Head of caudate nucleus (tissue), 42 donors: ENCODE results near the gene STK17B.
"Not testable (repeated sequence)": the region's sequence is repeated elsewhere in the genome, so short reads cannot be mapped to it uniquely, and the experiment has no call there.

ENCODE experiments used
- DNase-seq, 42 donors: peaks; one replicate each; pipeline versions ENCODE4 v3.0.0 to v3.0.0-alpha.2; 2020 to 2021; ENCODE audit warnings: mixed read lengths in 7 of 42
- intact Hi-C: fragments of 100-400 bp; cut with DNase I; formaldehyde crosslinking; loops from one replicate; pipeline ENCODE4 v1.15.0; 2022

STK17B gene

DNA sequence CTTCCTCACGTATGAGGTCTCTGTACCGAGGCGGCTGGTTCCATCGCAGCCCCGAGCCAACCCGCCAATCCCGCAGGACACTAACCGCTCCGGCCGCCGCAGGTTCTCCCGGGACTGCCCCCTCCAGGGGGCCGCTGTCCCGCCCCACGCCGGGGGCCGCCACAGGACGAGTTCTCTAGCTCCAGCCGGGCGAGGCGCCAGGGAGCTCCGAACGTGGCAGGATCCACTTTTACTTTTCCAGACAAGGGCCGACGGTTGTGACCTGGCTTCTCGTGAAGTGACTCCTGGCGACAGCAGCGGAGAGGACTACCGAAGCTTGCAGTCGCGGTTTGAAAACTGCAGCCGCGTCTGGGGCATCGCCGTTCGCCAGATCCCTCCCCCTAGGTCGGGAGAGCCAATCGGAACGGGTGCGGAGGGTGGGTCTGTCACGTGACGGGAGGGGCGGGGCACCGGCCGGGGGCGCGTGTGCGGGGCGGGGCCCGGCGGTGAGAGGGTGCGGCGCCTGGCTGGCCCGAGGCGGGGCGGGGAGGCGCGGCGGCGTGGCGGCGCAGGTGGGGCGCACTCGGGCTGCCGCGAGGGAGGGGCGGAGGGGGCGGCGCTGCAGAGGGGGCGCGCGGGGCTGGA, at the start of gene STK17B:
Gene STK17B, minus strand, starts transcription at position 331 of the 624 bp plus-strand sequence. CDS start 8,195 bp downstream, outside the sequence.
- intact Hi-C loops, result no loop called here
- DNase-seq, result peak; percentile 76 to 95 (median 90)

DNA sequence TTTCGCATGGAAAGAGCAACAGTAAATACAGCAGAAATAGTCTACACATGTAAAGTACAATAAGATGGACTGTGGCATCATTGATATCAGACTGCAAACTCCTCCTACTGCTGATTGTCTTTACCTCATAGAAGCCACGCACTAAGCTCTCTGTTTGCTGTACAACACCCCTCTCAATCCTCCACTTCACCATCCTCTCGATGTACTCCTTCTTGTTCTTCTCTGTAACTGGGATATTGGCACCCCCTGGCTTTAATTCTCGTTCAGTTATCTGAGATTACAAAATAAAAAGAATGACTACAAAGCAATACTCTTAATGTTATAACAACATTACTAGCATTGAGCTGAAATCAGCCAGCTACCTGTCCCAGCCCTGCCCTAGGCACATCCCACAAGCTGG, 49.3 kb upstream of the STK17B start:
- intact Hi-C loops, result no loop called here

DNA sequence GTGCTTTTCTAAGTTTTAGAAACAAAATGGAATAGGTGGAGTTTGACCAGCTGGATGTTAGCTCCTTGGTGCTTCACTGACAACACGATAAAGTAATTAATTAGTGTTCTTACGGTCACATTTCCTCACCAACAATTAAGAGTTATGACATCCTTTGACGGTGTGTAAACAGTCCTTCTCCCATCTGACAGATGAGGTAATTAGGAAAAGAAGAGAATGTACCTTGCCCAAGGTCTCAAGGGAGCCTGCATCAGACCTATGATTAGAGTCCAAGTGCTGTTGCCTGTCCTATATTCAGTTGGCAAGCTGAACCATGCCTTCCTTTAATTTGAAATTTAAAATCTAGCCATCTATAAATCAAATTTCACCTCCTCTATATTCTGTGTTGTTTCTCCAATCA, 48.3 kb upstream of the STK17B start:
- no peak for DNase-seq
- intact Hi-C loops, result no loop called here

More for the DNA sequence above, 49.3 kb upstream of the STK17B start:
- DNase-seq, result no peak

DNA sequence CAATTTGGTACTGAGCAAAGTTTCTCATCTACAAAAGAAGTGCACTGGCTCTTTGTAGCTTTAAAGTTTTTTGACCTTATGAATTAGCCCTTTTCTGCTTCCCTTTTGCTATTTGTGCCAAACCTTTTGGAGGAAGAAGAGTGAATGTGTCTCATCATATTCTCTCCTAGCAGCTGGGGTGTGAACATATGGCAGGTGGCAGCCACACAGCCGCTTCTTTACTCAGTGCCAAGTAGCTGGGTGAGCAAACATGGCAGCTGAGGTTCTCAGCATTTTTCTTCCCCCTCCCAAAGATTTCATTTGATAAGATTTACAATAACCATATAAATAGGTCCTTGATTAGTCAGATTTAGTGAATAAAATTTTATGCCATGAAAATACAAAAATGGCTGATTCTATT, 46.7 kb upstream of the STK17B start:
- DNase-seq, result no peak
- intact Hi-C loops, result no loop called here

DNA sequence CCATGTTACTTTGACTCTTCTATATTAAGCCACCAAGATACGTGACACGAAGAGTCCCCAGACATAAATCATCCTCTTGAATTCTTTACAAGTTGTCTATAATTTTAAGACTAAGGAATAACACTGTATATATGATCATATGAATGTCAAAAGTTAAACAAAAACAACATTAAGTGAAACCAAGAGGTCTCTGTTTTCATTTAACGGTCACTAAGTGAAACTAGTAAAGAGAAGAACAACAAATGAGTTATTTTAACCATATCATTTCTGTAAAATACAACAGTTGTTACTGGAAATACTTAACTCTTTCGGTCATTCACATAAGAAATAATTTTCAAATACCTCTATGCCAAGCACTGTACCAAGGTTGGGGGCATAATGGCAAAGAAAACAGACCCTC, 45.7 kb upstream of the STK17B start:
- intact Hi-C loops, result no loop called here
- DNase-seq, result no peak

DNA sequence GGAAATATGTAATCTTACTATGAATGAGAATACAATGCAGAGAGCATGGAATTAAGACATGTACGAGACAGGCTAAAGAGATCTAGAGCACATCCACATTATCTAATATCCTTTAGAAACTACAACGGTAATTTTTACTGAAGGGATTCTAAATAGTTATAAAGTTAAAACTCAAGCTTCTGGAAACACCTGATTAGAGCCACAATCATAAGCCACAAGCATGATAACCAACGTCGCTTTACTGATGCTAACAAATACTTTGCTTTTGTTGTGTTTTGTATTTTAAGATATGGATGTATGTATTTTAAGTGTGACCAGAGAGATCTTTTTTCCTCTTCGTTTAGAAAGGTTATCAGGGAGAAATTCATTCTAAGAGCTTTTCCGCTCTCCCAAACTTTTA, 44.0 kb upstream of the STK17B start:
- DNase-seq, result no peak
- intact Hi-C loops, result no loop called here

DNA sequence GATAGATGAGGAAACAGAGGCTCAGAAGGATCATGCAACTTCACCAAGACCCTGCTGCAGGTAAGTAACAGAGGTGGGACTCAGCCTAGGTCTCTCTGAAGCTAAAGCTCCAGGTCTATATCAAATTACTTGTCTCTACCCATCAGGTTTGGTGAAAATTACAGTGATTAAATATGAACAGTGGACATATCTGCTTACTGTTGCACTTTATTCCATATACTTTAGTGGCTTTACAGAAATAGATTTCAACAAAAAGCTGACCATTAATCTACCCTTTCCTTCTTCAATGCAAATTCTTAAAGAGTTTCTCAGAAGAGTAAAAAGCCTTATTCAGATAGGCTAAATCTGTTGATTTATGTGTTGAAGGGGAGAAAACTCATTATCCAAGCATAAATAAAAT, 42.8 kb upstream of the STK17B start:
- no peak for DNase-seq

DNA sequence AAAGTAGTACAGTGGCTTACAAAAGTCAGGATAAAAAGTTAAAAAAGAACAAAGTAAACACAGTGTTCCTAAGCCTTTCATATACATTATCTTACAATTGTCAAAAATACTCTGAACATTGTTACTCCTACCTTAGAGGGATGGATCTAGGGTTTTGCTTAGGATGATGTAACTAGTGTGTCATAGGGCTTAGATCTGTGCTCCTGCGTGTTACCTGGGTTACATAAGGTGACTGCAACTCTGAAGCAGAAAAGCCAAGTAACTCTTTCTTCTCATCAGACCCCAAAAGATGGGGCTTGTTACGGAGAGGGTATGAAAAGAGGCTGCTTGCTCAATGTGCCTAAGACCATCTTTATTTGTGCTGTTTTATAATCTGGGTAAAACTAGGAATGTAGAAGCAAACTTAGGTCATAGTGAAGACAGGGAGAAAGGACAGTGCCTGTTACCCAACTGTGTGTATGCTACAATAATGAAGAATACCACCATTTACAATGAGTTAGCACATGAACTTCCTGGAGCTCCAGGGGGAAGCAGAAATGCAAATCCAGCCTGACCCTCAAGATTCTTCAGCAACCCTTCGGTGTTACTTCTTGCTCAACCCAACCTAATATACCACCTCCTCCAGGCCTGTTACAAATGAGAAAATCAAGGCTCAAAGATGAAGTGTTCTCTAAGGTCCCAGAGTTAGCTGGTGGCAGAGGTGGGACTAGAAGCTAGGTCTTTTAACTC, 42.0 kb upstream of the STK17B start:
- no peak for DNase-seq
- intact Hi-C loops, result no loop called here

More for the DNA sequence above, 42.8 kb upstream of the STK17B start:
- intact Hi-C loops, result no loop called here

DNA sequence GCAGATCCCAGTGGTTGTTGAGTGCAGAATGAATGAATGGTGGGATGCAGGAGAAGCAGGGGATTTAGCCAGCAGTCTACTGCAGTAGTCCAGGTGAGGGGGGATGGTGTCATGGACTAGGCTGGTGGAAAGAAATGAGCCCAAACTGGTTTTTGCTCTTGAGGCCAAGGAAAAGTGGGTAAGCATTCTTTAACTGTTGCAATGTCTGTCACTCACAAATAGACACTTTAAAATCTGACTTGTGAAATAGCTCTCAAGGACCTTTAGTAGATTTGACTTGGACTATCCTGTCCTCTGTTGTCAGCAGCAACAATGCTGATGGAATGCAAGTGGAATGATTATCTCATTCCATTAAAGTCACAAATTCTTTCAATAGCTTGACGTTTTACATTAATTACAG, 37.5 kb upstream of the STK17B start:
- DNase-seq, result no peak
- intact Hi-C loops, result no loop called here

DNA sequence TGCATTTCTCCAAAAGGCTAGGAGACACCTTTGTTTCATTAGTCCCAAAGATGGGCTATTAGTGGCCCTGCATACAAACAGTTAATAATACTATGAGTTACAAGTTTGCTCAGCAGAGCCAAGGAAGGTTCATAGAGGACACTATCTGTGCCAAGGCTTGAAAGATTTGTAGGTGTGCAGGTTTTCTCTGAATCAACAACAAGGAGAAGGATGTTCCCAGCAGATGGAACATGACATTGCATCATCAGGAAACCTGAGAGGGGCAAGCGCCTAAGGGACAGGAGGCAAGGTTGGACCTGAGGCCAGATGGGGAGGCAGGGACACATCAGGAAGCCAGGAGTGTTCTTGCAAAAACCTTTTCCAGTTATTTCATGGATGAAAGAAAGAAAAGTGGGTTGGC, 35.4 kb upstream of the STK17B start:
- intact Hi-C loops, result no loop called here
- no peak for DNase-seq

DNA sequence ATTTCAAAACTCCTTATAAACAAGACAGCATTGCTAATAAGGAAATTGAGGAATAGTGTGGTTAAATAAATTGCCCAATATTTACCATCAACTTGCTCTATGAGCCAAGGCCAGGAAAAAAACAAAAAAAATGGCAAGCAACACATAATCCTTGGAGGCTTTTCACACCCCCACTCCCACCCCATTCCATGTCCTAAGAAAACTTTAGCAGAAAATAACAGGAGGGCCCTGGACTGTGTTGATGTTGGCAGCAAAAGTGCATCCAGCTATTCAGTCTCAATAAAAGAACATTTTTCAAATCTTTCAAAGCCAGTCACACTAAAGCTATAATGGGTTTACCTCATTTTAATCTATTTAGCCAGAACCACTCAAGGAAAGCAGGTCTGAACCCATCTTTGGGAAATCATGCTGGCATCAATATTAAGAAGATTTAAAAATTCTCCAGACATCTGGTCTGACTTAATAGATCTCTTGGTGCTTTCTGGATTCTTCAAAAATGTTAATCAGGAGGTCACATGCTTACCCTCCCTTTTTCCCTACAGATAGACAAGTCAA, 34.6 kb upstream of the STK17B start:
- intact Hi-C loops, result no loop called here
- DNase-seq, result no peak

DNA sequence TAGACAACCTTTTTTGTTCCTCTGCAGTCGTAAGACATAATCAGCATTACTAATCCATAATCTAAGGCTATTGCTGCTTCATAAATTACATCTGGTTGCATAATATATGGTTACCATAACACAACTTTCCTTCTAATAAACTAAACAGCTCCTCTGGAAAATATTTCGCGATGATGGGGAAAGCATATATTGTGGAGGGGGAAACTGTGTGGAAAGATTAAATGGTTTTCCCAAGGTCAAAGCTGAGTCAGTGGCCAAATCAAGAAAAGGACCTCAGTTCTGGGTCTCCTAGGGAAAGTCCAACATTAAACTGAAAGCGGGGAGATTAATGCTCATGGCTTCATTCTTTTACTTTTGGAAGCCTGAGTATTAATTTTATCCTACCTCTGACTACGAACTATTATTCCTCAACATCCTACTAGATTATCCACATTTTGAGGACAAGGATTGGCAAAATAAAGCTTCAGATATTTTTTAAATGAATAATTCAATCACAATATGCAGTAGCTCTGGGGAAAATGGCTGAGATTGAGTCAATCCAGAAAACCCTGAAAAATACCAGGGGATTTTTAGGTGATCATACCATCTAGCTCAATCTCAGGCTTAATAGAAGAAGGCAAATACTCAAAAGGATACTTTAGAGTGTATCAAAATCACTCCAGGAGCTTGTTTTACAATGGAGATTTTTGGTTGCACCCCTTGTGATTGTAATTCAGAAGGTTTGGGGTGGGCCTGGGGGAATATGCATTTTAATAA, 33.8 kb upstream of the STK17B start:
- intact Hi-C loops, result no loop called here
- DNase-seq, result no peak

DNA sequence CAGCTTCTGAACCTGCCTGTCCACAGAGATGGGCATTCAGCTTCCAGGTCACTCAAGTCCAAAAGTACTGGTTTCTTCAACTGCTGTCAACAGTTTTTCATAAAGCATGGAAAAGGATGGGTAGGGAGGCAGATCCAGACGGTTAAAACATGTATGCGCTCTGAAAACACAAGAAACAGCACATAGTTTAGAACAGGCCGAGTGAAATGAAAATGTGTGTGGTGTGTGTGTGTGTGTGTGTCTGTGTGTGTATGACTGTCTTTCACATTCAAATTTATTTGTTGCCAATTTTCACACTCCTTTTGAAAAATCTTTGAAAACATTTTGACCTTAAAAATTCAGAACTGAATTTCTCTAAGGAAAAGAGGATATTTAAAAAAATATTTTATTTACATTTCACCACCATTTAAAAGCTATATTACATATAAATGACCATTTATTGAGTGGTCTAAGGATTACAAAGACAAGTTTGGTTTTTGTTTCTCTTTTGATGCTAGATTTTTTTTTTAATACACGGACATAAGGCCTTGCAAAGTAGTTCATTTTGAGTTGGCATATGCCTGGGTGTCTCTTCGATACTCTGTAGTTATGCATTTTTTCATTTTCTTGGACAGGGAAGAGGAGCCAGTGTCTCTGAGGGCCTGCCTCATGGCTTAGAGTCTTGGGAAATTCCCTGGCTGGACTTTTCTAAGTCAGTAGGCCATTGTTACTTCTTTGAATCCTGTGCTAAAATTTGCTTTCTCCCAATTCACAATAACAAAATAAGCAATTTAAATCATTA, 30.0 kb upstream of the STK17B start:
- intact Hi-C loops, result no loop called here
- DNase-seq, result no peak

DNA sequence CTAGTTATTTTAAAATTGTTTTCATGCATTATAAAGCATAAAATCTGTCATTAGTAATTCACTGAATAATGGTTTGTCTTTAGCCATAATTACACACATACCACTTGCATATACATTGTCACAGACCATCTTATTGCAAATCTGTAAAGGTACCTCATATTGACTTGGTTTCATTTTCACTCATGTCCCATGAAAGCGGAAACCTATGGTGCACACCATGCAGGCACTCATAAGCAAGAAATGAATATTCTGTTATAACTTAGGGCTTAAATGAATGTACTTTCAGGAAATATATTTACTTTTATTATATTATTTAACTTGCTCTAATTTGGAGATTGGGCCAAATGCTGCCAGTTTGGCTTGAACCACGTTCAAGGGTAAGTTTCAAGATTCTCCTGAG, 29.2 kb upstream of the STK17B start:
- DNase-seq, result no peak
- intact Hi-C loops, result no loop called here

DNA sequence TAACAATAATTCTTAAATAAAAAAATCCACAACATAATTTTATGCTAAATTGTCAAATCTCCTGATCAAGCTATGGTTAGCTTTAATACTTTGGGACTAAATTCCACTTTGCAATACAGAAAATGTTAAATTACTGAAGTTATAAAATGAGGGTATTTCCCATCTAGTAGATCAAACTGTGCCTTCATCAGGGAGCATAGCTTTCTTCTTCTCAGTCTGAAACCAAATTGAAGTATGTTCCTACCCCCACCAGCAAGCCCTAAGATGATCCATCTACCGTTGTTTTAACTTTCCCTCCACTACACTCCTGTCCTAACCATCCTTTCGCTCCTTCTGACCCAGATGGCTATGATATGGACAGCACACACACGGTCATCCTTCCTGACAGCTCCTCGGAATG, 24.4 kb upstream of the STK17B start:
- no peak for DNase-seq
- intact Hi-C loops, result no loop called here

DNA sequence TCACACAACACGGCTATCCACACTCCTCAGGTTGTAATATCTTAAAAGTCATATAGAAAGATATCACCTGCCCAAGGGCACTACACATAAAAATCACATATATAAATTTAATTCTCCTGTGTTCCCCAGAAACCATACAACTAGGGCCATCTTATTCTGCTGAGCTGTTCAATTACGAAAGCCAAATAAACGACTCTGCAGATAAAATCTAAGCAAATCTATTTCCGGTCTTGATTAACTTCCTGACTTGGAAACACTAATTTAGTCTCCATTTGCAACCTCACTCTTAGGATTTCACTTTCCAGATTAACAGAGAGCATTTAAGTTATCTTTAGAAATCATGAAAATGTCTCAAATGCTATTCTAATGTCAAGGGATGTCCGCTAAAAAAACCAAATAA, 23.9 kb upstream of the STK17B start:
- DNase-seq, result no peak
- intact Hi-C loops, result no loop called here

DNA sequence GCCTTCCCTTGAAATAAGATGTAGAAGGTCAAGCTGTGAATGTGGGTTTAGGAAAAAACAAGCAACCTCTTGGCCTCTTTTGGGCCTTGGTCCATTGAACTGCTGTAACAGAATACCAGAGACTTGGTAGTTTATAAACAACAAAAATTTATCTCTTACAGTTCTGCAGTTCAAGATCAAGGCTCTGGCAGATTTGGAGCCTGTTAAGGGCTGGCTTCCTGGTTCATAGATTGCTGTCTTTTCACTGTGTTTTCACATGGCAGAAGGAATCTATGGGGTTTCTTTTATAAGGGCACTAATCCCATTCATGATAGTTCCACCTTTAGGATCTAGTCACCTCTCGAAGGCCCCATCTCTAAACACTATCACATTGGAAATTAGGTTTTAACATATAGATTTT, 20.2 kb upstream of the STK17B start:
- DNase-seq, result no peak
- intact Hi-C loops, result no loop called here

DNA sequence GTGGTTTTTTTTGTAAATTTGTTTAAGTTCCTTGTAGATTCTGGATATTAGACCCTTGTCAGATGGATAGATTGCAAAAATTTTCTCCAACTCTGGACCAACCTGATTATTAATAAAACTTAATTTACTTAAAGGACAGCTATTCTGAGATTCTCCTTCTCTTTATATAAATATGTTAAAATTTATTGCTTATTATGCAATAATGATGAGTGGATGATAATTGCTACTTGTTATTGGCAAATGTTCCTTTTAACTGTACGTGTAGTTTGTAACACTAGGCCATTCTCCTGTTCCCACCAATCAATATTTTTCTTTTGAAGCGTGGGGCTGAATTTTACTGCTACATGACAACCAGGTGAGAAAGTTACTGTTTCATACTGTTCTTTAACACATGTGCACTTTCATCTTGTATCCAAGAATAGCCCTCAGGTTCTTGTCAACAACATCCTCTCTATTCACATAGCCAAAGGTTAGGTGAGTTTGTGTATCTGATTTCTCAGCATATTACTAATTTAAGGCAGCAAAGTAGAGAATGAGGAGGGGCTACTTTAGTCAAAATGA, 16.6 kb upstream of the STK17B start:
- intact Hi-C loops, result no loop called here
- DNase-seq, result no peak

DNA sequence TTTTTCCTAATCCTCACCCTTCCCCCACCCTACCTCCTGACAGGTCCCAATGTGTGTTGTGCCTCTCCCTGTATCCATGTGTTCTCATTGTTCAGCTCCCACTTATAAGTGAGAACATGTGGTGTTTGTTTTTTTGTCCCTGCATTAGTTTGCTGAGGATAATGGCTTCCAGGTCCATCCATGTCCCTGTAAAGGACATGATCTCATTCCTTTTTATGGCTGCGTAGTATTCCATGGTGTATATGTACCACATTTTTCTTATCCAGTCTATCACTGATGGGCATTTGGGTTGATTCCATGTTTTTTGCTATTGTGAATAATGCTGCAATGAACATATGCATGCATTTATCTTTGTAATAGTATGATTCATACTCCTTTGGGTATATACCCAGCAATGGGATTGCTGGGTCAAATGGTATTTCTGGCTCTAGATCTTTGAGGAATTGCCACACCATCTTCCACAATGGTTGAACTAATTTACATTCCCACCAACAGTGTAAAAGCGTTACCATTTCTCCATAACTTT, 15.9 kb upstream of the STK17B start:
- DNase-seq, intact Hi-C loops: not testable (repeated sequence)
